Epithelial cell of esophagus (primary cell): ENCODE measurements around the gene ITGA5.
"Not testable (repeated sequence)": the region's sequence is repeated elsewhere in the genome, so short reads cannot be mapped to it uniquely, and the experiment has no call there.

Experiments used
- DNase-seq: peaks from one replicate; pipeline ENCODE4 v3.0.0; 2010; ENCODE audit warnings: low read depth
- H3K4me3 ChIP-seq: 2 replicates; pipeline ENCODE4 v1.5.1; 2011; ENCODE audit warnings: mild to moderate bottlenecking, low read length, control low read depth
- TF ChIP-seq, protein P1 (sequence below): IDR thresholded peaks from 2 replicates; pipeline ENCODE4 v1.5.1; 2011; ENCODE audit warnings: low read depth, mild to moderate bottlenecking, low read length, control low read depth, inconsistent platforms; ENCODE audit not compliant: insufficient read depth; ENCODE audit errors: missing control alignments

Gene ITGA5

DNA sequence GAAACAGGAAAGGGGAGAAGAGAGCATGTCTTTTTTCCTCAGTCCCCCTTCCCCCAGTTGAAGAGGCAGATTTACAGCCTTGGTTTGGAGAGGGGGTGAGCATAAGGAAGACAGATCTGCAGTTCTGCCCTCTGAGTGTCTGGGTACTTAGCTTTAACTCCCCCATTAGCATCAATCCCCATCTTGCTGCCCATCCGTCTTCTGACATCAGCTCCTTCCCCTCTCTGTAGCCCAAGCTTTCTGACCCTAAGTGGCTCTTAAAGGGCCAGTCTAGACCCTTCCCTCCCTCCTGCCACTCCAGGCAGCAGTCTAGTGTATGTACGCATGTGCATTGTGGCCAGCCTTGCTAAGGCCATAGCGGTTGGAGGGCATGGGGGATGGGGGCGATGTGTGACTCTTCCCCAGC is 62.1 kb downstream of the ITGA5 start:
- TF ChIP-seq, protein P1, sequence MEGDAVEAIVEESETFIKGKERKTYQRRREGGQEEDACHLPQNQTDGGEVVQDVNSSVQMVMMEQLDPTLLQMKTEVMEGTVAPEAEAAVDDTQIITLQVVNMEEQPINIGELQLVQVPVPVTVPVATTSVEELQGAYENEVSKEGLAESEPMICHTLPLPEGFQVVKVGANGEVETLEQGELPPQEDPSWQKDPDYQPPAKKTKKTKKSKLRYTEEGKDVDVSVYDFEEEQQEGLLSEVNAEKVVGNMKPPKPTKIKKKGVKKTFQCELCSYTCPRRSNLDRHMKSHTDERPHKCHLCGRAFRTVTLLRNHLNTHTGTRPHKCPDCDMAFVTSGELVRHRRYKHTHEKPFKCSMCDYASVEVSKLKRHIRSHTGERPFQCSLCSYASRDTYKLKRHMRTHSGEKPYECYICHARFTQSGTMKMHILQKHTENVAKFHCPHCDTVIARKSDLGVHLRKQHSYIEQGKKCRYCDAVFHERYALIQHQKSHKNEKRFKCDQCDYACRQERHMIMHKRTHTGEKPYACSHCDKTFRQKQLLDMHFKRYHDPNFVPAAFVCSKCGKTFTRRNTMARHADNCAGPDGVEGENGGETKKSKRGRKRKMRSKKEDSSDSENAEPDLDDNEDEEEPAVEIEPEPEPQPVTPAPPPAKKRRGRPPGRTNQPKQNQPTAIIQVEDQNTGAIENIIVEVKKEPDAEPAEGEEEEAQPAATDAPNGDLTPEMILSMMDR, result no peak
- DNase-seq, result no peak

DNA sequence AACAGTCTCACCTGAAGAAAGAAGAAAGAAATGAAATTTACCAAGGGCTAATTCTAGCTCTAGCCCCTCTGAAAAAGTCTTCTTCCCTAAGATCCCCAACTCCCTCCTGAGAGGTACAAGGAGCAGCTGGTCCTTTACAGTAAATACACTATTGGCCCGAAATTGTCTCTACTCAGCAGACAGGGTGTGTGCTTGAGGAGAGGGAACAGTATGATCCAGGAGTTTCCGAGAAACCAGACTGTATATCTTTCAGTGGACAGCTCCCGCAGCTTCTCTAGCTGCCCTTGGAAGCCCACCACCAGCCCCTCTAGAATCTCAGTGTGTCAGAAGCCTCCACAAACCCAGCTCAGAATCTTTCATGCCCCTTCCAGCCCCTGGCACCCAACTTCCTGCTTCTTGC is 62.8 kb downstream of the ITGA5 start:
- TF ChIP-seq, protein P1, result no peak
- H3K4me3 ChIP-seq, result no peak overlapping the region
- DNase-seq, result no peak

More for the DNA sequence above, 62.1 kb downstream of the ITGA5 start:
- no peak overlapping the region for H3K4me3 ChIP-seq

DNA sequence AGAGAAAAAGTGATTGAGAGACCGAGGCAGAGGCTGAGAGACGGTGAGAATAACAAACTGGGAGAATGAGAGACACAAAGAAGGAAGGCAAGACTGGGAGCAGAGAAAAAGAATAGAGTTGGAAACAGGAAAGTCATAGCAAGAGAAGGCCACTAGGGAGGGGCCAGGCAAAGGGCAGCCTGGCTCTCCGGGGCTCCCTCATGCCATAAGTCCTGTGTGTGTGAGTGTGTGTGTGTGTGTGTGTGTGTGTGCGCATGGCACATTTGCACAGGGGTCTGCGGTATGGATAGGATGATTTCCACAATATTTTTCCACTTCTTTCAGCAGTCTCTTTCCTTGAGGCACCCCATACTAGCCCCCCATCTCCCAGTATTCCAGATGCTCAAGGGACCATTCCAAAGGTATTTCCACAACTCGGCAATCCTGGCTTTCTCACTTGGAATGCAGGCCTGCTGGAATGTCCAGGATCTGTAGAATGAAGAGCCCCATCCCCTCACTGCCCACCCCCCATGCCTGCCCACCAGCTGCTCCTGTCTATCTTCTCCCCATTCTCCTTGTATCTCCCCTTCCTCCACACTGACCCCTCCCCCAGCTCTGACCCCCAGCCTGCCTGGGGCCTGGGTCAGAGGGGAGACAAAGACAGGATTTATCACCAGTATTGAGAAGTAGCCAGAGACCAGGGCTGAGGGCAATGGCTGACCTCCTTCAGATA is 63.8 kb downstream of the ITGA5 start:
- TF ChIP-seq, protein P1, result no peak
- no peak overlapping the region for H3K4me3 ChIP-seq
- no peak for DNase-seq

DNA sequence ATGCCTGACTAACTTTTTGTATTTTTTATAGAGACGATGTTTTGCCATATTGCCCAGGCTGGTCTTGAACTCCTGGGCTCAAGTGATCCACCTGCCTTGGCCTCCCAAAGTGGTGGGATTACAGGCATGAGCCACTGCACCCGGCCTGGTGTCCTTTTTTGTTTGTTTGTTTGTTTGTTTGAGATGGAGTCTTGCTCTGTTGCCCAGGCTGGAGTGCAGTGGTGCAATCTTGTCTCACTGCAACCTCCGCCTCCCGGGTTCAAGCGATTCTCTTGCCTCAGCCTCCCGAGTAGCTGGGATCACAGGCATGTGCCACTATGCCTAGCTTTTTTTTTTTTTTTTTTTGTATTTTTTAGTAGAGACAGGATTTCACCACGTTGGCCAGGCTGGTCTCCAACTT is 64.8 kb downstream of the ITGA5 start:
- H3K4me3 ChIP-seq, DNase-seq: not testable (repeated sequence)

DNA sequence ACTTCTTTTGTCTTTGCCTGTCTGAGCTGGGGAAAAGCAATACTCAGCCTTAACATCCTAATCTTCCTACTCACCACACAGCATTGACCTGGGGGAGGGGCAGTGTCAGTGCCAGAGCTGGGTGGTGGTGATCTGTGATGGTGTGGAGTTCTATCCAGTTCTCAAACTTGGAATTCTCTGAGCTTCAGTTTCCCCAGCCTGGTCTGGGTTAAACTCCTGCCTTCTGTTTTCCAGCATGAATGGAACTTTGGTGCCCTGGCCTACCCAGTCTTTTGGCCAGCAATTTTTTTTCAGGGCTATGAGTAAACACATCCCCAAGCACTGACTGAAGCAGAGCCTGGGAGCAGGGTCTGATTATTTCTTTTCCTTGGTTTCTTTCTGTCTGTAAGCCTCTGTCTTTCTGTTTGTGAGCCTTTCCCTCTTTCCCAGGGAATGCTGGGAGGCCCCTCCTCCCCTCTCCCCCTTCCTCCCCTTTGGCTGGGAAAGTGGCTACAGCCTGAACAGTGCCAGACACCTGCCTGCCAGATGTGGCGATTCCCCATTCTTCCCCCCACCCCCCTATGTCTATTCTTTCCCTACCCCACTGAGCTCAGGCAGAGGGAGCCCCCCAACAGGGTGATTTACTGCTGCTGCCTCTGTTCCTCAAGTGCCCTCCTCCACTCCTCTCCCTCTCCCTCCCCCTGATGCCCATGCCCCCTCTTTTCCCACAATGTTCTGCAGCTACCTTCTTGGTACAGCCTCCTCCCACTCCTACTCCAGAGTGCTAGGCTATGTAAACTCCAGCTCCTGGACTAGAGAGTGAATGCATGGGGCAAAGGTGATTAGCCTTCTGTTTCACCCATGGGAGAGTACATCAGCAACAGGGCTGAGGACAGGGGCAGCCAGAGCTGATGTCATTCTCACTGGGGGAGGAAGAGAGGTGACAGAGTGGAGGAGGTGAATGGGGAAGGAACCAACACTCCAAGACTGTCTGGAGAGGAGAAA is 65.9 kb downstream of the ITGA5 start:
- TF ChIP-seq, protein P1, result no peak
- no peak for DNase-seq

DNA sequence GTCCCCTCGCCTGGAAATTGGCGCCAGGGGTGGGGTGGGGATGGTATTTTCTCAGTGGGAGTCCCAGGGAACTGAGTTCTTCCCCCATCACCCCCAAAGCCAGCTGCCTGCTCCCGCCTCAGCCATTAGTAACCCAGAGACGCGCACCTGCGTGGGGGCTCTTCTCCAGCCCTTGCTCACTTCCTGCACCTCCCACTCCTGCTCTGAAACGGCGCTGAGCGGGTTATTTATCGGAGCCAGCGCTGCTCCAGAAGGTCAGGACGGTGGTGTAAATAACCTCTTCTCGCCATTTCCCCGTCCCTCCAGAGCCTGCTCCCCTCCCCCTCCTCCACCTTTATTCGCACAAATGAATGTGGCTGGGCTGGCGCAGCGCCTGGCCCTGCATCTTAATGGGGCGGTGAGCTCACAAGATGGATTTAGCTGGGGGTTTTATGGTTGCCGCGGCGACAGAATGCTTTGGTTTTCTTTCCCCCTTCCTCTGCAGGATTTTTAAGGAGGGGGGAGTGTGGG is 67.0 kb downstream of the ITGA5 start:
- TF ChIP-seq, protein P1, result no peak
- DNase-seq, result no peak
- no peak overlapping the region for H3K4me3 ChIP-seq

More for the DNA sequence above, 65.9 kb downstream of the ITGA5 start:
- no peak overlapping the region for H3K4me3 ChIP-seq

DNA sequence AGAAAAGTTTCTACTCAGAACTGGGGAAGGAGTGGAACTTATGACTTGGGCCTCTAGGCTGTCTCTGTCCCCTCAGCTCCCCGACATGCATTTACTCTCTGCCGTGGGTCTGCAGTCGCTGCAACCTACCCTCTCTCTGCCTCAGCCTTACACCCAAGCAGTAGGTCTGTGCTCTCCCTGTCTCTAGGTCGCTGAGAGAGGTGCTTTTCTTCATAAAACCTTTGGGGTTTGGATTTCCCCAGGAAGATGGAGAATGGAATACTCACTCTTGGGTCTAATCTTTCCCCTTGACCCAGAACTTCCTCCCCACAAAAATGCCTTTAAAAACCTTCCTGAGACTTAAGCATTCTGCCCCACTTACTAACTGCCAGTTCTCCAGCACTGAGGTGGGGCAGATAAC is 67.7 kb downstream of the ITGA5 start:
- no peak overlapping the region for H3K4me3 ChIP-seq
- TF ChIP-seq, protein P1, result no peak
- no peak for DNase-seq
